Ovary (tissue), 9 donors: ENCODE data around the gene N4BP2L2. TPM values are rescaled to one million over a fixed set of nuclear protein-coding genes. Genes with fewer than 3 reads are reported as not detected.

Experiments used
- DNase-seq, 5 donors: peaks; one replicate each; pipeline ENCODE4 v3.0.0-alpha.2; 2019 to 2020
- H3K27ac ChIP-seq, 2 donors: fragments of 200-600 bp; one replicate each; pipeline versions ENCODE4 v1.5.1 to v1.8.0; 2019 to 2022
- H3K27me3 ChIP-seq: fragments of 200-600 bp; one replicate; pipeline ENCODE4 v1.8.0; 2022
- H3K36me3 ChIP-seq: fragments of 200-600 bp; sonication (generic); one replicate; pipeline ENCODE4 v1.5.1; 2019
- H3K4me1 ChIP-seq: one replicate; pipeline ENCODE4 v1.8.1; 2013; ENCODE audit warnings: mild to moderate bottlenecking, moderate library complexity; ENCODE audit not compliant: insufficient read depth
- H3K4me3 ChIP-seq: fragments of 200-600 bp; sonication (generic); one replicate; pipeline ENCODE4 v1.5.1; 2017
- H3K9me3 ChIP-seq, 2 donors: fragments of 200-600 bp in 1 of 2; sonication (generic) in 1 of 2; one replicate each; pipeline versions ENCODE4 v1.5.1 to v1.8.1; 2013 to 2019; ENCODE audit warnings: mild to moderate bottlenecking in 1 of 2, moderate library complexity in 1 of 2
- EP300 ChIP-seq: sonication (generic); formaldehyde crosslinking; IDR thresholded peaks from one replicate; pipeline ENCODE4 v1.6.1; 2017; ENCODE audit warnings: antibody characterized with exemption
- POLR2A ChIP-seq: fragments of 450-650 bp; IDR thresholded peaks from one replicate; pipeline ENCODE4 v1.6.1; 2017; ENCODE audit warnings: antibody characterized with exemption, mild to moderate bottlenecking, moderate library complexity
- WGBS, 3 donors: extraction: QIAGEN DNeasy Blood & Tissue Kit in 1 of 3; methylation state at CpG; one replicate each; pipeline versions ENCODE4 v1.1.5 to v1.1.7; 2013 to 2017; 5-methylcytosine and 5-hydroxymethylcytosine counted together
- intact Hi-C, 4 donors: fragments of 100-400 bp; cut with DNase I; formaldehyde crosslinking; loops; one replicate each; pipeline versions ENCODE4 v1.11.0 to v1.15.1; 2022 to 2023
- polyA plus RNA-seq, 2 donors: library from polyadenylated mRNA; stranded (reverse); fragments of 200-250 nt in 1 of 2; fragments of 350-450 nt in 1 of 2; fragmentation: Illumina TruSeq in 1 of 2; extraction: RNeasy Lipid Tissue Mini Kit (QIAGEN cat#74804) in 1 of 2; gene quantifications; one replicate each; pipeline ENCODE4 v1.2.3, GENCODE V29; 2013 to 2014
- total RNA-seq, 7 donors: library from RNA; depleted of rRNA in 2 of 7; stranded (reverse); fragments of >200 nt in 2 of 7; fragmentation: NEBNext Ultra II Directional in 3 of 7; extraction: Animal tissue kit (Norgen Biotek cat#: 25700) in 3 of 7; gene quantifications; one replicate each; pipeline versions ENCODE4 v1.1.0 to v1.2.4, GENCODE V29; 2016 to 2023
- TF ChIP-seq, protein P1 (sequence below), 3 donors: fragments of 450-650 bp in 2 of 3; fragments of 200-600 bp in 1 of 3; IDR thresholded peaks; one replicate each; pipeline versions ENCODE4 v1.5.1 to v1.8.0; 2016 to 2022; ENCODE audit warnings: antibody characterized with exemption in 3 of 3, mild to moderate bottlenecking in 1 of 3
- donor health status: DM: no; HTN: no; CAD: no; lungs with moderate emphysema.
- donor health status: DM: no; HTN: no; CAD: no.
- donor health status: Bipolar disorder and iron deficiency.
- donor health status: DM: yes; HTN: yes; CAD: no.
- donor health status: DM: no; HTN: no; CAD: no.
- donor health status: DM: yes; HTN: yes; CAD: no.

Gene N4BP2L2
- total and polyA plus RNA-seq, 9 donors = 67.8 to 220 (median 168) TPM

DNA sequence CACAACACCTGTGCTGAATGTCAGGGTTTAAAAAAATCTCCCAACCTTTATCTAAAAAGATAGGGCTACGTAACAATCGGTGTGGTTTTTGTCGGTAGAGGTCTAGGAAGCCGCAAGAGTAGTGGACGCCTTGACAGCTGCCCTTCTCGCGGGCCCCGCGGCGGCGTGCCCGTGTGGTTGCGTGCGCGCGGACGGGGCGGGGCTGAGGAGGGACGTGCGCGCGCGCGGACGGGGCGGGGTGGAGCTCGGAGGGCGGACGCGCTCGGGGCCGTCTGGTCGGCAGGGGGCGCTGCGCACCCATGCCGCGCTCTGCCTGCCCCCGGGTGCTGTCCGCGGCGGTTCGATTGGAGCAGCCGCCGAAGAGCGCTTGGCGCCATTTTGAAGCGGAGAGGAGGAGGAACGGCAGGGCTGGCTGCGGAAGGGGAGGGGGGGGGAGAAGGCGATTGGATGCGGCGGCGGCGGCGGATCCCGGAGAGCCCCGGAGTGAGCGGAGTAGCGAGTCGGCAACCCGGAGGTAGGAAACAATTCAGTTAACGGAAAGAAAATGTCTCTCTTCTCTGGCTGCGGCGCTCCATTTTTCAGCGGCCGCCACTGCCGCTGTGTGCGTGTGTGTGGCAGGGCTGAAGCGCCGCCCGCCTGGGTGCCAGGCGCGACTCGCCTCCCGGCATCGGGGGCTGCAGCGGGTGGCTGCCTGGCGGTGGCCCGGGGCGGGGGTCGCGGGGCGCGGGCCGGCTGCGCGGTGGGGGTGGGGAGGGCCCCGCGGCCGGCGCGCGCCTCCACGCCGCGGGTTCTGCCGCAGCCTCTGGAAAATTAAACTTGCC lies 47.7 kb upstream of the N4BP2L2 start, which contains the start of gene PDS5B:
TSS of gene PDS5B (plus strand) at position 373 of the 821 bp plus-strand sequence. CDS start 62,321 bp downstream, outside the sequence.
- Histone ChIP-seq H3K4me1 (peaks cover 7% of the 10 kb centered on the region), H3K9me3 (no peaks in the 10 kb centered on the region), H3K27ac (peak within 1 kb of the TSS; percentile 92 to 100), H3K27me3 (no peaks in the 10 kb centered on the region), H3K36me3 (no peaks in the 10 kb centered on the region), H3K4me3 (peak within 1 kb of the TSS; percentile 78)
- DNase-seq = peak; percentile 92 to 97 (median 94)
- TF ChIP-seq POLR2A (peak; percentile 11), EP300 (no peak)
- TF ChIP-seq, protein P1, sequence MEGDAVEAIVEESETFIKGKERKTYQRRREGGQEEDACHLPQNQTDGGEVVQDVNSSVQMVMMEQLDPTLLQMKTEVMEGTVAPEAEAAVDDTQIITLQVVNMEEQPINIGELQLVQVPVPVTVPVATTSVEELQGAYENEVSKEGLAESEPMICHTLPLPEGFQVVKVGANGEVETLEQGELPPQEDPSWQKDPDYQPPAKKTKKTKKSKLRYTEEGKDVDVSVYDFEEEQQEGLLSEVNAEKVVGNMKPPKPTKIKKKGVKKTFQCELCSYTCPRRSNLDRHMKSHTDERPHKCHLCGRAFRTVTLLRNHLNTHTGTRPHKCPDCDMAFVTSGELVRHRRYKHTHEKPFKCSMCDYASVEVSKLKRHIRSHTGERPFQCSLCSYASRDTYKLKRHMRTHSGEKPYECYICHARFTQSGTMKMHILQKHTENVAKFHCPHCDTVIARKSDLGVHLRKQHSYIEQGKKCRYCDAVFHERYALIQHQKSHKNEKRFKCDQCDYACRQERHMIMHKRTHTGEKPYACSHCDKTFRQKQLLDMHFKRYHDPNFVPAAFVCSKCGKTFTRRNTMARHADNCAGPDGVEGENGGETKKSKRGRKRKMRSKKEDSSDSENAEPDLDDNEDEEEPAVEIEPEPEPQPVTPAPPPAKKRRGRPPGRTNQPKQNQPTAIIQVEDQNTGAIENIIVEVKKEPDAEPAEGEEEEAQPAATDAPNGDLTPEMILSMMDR (IDR thresholded peaks at IDR 0.05) = peak; percentile 73 to 99 (median 98)
- WGBS, 3 donors = 0 to 1% (median 1%) methylated on average over 71 to 97 of the region's 97 CpGs
- intact Hi-C loops = loop anchor here in 3 of 4 donors (2.0 to 5.0 kb wide), 5 partner anchors 51 to 957 kb away; no protein-coding TSS in a partner anchor

DNA sequence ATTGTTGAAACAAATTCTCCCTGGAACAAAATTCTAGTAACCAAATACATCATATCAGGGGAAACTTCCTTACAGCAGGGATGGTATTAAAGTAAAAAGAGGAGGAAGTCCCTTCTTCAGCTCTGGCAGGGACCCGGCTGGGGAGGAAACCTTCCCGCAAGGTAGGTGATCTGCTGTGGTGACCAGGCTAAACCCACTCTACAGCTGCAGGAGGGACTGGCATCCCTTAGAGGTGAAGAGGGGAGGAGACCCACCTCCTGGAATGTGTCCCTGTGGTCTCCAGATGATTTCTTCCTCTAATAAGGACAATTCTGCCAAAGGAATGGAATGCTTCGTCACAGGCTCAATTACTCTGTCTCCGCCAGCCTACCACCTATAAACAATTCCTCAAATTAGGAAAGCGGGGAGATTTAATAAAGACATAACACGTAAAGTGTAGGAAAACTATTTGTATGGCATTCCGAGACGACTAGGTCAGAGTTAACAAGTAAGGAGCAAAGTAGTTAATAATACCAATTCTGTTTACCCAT lies 47.0 kb upstream of the N4BP2L2 start:
- H3K4me1 ChIP-seq = peaks cover 5% of the 10 kb centered on the region
- H3K27me3 ChIP-seq = no peaks in the 10 kb centered on the region
- TF ChIP-seq POLR2A = no peak
- WGBS, 3 donors = 13 to 18% (median 14%) methylated on average over 8 of the region's 8 CpGs
- H3K4me3 ChIP-seq = peak overlapping the region; percentile 78
- H3K9me3 ChIP-seq = no peaks in the 10 kb centered on the region
- peak overlapping the region in 1 of 2 donors; percentile 14 for H3K27ac ChIP-seq
- peak in 4 of 5 donors; percentile 14 to 40 (median 26) for DNase-seq
- no peaks in the 10 kb centered on the region for H3K36me3 ChIP-seq
- intact Hi-C loops = loop anchor here in 3 of 4 donors (2.0 to 5.0 kb wide), 5 partner anchors 52 to 957 kb away; no protein-coding TSS in a partner anchor

GRCh38 chr13:32582991-32583390 lies 44.4 kb upstream of the N4BP2L2 start:
- no peaks in the 10 kb centered on the region for H3K27me3 ChIP-seq
- intact Hi-C loops = loop anchor here in 2 of 4 donors (5.0 kb wide), 2 partner anchors 201 to 566 kb away; no protein-coding TSS in a partner anchor
- 77 to 86% (median 84%) methylated on average over 2 of the region's 2 CpGs for WGBS, 3 donors
- H3K27ac ChIP-seq = no peak overlapping the region
- TF ChIP-seq EP300 (no peak), POLR2A (no peak)
- TF ChIP-seq, protein P1 (IDR thresholded peaks at IDR 0.05) = no peak
- H3K9me3 ChIP-seq = no peaks in the 10 kb centered on the region
- H3K4me1 ChIP-seq = peaks cover 2% of the 10 kb centered on the region
- H3K4me3 ChIP-seq = no peak overlapping the region
- DNase-seq = no peak
- H3K36me3 ChIP-seq = no peaks in the 10 kb centered on the region

DNA sequence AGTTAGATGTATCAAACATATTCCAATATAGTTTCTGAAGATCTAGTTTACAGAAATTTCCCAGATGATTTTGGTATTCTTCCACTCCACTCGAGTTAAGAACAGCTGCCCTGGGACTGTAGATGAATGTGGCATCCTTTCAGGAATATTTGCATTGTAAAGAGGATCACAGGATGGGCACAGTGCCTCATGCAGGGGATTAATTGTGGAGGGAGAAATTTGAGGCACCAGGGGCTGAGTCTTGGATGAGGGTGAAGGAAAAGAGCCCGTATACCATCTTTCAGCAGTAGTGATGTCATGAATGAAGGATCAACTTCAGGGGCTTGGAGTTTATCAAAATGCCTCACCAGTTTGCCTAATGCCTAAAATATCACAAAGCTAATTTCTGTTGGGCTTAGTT lies 43.7 kb upstream of the N4BP2L2 start:
- TF ChIP-seq POLR2A (no peak), EP300 (no peak)
- TF ChIP-seq, protein P1 (IDR thresholded peaks at IDR 0.05) = no peak
- intact Hi-C loops = loop anchor here in 2 of 4 donors (5.0 kb wide), 2 partner anchors 200 to 565 kb away; no protein-coding TSS in a partner anchor
- H3K4me3 ChIP-seq = no peak overlapping the region
- no peaks in the 10 kb centered on the region for H3K27me3 ChIP-seq
- peaks cover 2% of the 10 kb centered on the region for H3K4me1 ChIP-seq
- no peaks in the 10 kb centered on the region for H3K9me3 ChIP-seq
- 55 to 66% (median 63%) methylated on average over 2 of the region's 2 CpGs for WGBS, 3 donors
- no peak for DNase-seq
- H3K27ac ChIP-seq = no peak overlapping the region
- H3K36me3 ChIP-seq = no peaks in the 10 kb centered on the region
